GM18870 (cell line): Measurements from ENCODE around the gene MYL5.
"Not testable (repeated sequence)": the region's sequence is repeated elsewhere in the genome, so short reads cannot be mapped to it uniquely, and the experiment has no call there.

Experiments used
- ATAC-seq: cut with Tn5 transposase; IDR thresholded peaks from one replicate; pipeline ENCODE4 v1.9.1; 2021; ENCODE audit warnings: moderate library complexity; ENCODE audit not compliant: unreplicated experiment

The MYL5 gene

DNA sequence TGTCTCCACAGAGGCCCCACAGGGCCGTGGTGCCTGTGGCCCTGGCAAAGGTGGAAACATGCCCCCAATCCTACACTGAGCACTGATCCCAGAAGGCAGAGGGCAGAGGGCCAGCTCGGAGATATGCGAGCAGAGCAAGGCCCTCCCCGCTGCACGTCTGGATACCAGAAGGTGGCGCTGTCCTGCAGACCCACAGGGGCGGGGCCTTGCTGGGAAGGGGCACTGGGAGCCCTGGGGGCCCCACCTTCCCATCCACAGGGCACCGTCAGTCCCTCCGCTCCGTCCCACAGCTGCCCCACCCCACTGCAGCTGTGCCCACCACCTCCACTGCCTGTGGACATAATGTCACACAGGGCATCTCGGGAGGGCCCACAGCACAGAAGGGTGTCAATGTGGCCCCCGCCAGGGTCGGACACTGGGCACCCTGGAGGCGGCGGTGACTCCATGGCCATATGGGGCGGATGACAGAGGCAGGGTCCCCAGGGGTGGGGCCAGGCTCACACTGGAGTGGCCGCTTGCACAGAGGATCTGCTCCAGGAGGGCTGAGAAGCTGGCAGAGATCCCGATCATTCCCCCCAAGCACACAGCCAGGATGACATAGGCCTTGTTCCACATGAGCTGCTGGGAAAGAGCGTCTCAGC lies 9.8 kb downstream of the MYL5 start:
- ATAC-seq: no peak

DNA sequence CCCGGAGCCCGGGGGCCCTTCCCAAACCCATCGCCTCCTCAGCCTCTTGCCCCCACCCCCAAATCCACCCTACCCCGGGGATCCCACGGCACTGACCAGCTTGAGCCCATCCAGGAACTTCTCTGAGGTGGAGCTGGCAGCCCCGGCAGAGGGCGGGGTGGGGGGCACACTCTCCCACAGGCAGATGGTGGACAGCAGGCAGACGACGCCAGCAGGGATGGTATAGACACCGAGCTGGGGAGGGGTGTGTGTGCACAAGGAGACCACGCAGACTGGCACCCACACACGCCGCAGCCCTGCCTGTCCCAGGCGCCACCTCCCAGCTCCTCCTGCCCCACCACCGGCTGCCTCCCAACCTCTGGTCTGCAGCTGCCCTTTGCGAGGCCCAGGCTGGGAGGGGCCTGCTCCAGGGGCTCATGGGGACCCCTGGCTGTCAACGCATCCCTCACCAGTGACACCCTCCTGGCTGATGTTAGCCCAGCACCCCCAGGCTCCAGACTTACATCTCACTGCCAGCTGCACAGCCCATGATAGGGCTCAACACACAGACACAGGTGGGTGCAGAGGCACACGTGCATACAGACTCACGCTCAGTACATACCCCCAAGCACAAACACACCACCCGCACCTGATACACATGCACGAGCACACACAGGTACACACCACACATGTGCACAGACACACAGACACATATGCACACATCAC lies 10.4 kb downstream of the MYL5 start:
- no peak for ATAC-seq

GRCh38 chr4:685679-686412 lies 11.5 kb downstream of the MYL5 start:
- ATAC-seq: no peak

GRCh38 chr4:686413-687040 lies 12.2 kb downstream of the MYL5 start:
- ATAC-seq: no peak

DNA sequence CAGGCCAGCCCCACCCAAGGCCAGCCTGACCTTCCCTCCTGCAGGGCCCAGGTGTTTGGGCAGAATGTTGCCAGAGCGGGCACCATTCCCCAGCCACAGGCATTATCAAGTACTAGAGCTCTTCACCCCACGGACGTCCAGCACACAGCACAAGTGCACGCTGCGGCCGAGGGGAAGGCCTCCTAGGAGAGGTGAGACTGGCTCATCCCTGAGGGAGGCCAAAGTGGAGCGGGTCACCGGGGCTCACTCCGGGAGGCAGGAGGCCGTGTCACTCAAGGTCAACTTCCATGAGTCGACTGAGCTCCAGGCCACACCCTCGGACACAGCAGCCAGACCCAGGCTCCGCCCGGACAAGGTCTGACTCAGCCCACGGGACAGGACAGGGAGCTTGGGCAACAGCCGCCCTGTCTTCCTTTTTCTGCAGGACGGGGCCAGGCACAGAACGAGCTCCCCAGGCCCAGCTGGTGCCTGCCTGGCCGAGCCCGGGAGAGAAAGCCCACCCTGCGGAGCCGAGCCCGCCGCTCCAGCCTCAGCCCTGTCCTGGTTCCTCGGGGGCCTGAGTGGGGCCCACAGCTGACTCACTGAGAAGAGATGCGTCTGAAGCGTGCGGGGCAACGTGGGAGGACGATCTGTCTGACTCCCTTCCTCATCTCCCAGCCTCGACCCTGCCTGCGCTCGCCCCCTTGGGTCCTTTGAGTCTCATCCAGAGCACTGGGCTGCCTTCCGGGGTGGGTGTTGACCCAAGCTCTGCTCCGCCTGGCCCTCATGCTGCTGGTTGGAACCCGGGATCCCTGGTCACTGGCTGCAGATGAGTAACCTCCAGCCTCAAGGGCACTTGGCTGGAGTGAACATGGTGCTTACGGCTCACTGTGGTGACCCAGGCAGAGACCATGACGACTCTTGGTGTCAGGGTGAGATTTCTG lies 13.0 kb downstream of the MYL5 start:
- ATAC-seq: no peak

DNA sequence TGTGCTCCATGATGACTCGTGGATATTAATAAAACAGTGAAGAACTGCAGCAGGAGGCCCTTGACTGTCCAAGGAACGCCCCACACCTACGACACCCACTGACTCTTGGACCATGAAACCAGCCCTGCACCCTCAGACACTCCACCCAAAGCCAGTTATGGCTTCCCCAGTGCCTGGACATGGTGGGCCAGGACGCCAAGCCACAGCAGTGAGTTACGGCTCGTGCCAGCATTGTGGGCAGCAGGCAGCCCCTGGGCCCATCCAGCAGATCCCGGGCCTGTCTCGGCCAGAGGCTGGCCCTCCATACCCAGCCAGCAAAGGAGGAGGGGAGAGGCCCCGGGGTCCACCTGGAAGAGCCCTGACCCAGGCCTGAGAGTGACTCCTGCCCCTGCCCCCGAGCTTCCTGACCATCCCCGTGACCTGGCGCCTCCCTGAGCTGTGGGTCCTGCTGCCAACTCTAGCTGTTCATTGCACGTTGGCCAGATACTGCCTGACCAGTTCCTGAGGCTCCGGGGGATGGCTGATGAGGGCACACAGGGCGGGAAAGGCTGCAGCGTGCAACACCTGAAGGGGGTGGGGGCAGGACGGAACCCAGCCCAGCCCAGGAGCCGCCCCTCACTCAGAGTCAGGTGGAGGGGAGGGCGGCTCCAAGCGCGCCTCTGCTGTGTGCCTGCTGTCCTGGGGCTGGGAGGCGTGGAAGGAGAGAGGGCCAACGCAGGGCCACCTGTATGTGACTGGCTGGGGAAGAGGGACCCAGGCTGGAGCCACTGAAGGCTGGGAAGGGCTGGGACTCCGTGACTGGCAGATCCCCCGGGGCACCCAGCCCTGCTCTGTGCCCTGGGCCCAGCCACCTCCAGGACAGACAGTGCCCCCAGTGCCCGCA lies 13.9 kb downstream of the MYL5 start:
- no peak for ATAC-seq

DNA sequence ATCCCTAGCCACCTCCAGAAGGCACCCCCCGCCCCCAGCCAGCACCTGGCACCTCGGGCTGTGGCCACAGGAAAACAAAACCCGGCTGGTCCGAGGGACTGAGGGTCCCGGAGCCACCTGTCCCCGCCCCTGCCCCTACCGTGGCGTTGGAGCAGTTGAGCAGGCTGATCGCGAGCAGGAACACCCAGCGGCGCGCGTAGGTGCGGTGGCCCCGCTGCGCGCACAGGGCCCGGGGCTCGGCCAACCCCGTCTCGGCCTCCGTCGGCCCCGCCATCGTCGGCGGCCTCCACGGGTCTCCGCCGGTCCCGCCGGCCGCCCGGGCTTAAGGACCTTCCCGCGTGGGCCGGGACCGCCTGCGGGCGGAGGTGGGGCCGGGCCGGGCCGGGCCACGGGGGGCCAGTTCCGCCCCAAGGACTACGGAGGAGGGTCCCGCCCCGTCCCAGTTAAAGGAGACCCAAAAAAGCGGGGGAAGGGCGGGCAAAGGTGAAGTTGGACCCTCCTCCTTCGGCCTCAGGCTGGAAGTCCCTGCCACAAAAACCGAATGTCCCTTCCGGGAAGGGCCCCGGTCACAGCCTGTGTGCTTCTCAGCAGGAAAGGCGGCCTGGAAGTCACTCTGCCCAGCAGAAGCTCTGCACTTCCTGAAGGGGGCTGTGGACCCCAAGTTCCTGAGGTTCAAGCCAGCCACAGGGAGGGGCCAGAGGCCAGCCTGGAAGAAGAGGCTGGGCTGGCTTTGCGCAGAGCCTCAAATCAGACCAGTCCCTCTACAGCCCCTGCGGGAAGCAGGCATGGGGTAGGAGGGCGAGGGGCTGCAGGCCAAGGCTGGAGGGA lies 14.7 kb downstream of the MYL5 start, which contains the start of gene SLC49A3:
SLC49A3 (minus strand) TSS at position 298 of the 828 bp plus-strand sequence; CDS start at position 274, 24 bp downstream.
- no peak for ATAC-seq

DNA sequence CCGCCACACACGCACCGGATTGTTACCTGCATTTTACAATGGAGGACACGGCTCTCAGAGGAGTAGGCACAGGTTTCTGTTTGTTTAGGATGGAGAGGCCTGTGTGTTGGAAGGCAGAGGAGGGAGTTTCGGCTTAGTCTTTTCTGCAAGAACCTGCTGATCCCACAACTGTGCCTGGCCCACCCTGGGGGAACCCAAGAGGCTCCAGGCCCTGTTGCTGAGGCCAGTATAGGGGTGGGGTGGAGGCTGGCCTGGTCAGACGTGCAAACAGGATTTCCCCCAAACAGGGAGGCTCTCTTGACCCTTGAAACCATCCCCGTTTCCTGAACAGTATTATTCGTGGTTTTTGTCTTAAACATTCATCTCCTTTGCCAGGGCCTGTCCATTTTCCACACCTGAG lies 15.4 kb downstream of the MYL5 start:
- no peak for ATAC-seq

GRCh38 chr4:692771-693554 lies 18.6 kb downstream of the MYL5 start:
- no peak for ATAC-seq

GRCh38 chr4:694341-694940 lies 20.1 kb downstream of the MYL5 start:
- ATAC-seq: not testable (repeated sequence)

DNA sequence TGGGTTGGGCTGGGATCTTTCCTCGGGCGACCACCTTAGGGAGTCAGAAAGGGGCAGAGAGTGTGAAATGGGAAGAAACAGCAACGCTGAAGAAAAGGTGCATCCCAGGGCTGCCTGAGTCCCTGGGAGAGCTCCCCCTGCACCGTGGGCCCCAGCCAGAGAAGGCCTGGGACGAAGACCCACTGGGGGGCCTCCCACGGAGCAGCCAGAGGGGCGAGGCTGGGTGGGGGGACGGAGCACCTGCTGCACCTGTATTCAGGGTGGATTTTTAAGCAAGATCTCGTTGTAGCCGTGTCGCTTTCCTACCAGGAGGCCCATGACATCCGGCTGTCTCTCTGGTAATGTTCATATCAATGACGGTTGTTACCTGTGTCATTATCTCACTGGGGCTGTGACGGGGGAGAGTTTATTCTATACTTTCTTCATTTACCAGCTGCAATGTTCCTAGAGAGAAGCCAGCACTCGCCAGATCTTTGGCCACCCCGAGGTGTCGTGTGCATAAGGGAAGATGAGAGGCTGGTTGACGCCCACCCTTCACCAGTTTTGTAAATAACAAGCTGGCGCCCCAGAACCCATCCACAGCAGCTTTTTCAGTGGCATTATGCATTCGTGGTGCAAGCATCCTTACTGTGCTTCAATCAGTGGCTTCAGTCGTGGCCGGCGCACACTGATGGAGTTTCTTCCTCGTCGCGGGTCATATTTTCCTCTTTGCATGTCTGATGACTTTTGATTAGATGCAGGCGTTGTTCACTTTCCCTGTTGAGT lies 25.7 kb downstream of the MYL5 start:
- no peak for ATAC-seq

DNA sequence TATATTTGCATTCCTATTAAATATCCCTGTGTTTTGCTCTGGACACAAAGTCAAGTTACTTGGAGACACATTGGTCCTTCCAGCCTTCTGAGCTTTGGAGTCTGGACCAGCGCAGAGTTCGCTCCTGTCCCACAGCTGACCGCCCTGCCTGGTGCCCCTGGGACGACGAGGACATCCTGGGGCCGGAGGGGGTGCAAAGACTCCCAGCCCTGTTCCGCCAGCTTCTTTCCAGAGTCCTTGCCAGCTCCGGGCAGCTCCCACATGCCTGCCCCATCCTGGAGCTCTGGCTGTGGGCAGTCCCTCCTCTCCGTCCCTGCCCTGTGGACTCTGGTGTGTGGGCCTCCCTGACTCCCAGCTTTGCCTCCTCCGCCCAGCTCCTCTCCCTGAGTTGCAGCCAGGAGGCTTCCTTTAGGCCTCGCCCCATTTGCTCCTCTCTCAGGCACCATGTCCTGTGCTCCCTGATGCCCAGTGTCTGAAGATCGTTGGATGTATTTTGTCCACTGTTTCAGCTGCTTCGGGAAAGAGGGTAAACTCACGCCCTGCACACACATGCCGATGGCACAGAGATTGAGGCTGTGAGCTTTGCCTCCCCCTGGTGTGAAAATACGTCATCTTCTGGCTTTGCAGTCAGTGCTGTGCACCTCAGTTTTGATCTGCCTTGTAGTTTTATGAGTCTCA lies 26.4 kb downstream of the MYL5 start:
- no peak for ATAC-seq

DNA sequence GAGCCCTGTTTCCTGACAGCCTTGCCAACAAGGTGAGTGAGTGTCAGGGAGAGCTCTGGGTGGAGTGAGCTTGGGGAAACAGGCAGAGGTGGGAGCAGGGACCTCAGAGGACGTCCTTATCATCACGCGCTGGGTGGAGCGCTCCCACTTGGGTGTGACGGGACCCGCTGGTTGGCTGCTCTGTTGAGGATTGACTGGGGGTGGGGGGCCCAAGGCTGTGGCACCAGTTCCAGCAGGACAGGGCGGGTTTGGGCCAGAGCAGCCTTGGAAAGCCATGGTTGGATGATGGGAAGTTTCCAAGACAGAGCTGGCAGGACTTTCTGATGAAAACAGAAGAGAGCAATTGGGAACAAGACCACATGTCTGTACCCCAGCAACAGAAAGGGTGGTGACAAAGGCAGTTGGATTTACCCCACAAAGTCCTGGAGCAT lies 28.3 kb downstream of the MYL5 start:
- no peak for ATAC-seq

GRCh38 chr4:703336-704197 lies 29.2 kb downstream of the MYL5 start:
- no peak for ATAC-seq
